Activated CD8-positive, alpha-beta memory T cell treated with anti-CD3 and anti-CD28 coated beads, Interleukin-2, amount 50 U/mL, for 48 hours (primary cell): ENCODE data around the gene GPX2.
"Not testable (repeated sequence)": the region's sequence is repeated elsewhere in the genome, so short reads cannot be mapped to it uniquely, and the experiment has no call there.

Source experiments
- DNase-seq: peaks from one replicate; pipeline ENCODE4 v3.0.0-alpha.2; 2020

Gene GPX2

GRCh38 chr14:64938972-64939816 is 3.4 kb downstream of the GPX2 start:
- no peak for DNase-seq

GRCh38 chr14:64937821-64938193 is 4.7 kb downstream of the GPX2 start:
- no peak for DNase-seq

GRCh38 chr14:64937171-64937820 is 5.2 kb downstream of the GPX2 start:
- no peak for DNase-seq

GRCh38 chr14:64935508-64935907 is 7.0 kb downstream of the GPX2 start:
- DNase-seq: no peak

DNA sequence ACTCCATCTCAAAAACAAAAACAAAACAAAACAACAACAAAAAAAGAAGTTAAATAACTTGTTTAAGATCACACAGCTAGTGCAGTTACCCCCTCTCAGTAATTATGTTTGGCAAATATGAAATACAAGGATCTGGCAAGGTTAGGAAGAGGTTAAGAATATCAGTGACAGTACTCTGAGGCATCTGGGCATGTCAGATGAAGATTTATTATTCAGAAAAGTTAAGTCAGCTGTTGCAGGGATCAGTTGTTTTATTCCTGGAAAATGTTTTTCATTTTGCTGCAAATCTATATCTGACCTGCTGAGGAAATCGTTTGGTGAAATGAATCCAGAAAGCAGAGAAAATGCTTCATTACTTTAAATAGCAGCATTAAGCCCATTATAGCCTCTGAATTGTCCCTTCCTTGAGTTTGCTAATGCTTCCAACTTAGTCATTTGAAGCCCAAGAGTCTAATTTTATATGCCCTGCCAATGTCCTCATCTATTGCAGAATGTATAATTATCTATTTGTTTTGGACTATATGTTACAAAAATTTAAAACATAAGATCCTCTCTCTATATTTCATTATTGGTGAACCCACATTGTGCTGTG is 8.1 kb downstream of the GPX2 start:
- no peak for DNase-seq

- DNase-seq: no peak
These were observed 10.3 kb downstream of the GPX2 start for GRCh38 chr14:64932231-64932630.

DNA sequence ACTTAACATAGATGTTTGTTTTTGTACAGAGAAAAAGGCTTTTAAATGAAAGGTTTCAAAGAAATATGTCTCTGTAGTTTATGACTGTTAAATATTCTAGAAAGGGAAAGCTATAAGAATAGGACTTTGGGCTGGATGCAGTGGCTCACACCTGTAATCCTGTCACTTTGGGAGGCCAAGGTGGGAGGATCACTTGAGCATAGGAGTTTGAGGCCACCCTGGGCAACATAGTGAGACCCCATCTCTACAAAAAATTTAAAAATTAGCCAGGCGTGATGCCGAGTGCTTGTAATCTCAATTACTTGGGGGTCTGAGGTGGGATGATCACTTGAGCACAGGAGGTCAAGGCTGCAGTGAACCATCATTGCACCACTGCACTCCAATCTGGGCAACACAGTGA is 11.4 kb downstream of the GPX2 start:
- no peak for DNase-seq

- no peak for DNase-seq
These were observed 12.3 kb downstream of the GPX2 start for GRCh38 chr14:64930085-64930843.

DNA sequence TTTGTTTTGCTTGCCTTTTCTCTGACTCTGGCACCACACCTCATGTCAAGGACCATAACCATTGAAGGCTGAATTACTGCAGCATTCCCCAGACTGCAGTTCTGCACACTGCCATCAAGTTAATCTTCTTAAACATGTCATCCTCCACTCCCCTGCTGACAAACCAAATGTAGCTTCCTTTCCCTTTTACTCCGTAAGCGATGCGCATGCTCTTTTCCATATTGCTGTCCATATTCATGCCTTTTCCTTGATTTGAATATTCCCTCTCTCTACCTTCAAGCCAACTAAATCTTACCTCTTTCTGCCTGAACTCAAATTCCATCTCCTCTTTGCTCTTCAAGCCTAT is 13.6 kb downstream of the GPX2 start:
- DNase-seq: no peak

DNA sequence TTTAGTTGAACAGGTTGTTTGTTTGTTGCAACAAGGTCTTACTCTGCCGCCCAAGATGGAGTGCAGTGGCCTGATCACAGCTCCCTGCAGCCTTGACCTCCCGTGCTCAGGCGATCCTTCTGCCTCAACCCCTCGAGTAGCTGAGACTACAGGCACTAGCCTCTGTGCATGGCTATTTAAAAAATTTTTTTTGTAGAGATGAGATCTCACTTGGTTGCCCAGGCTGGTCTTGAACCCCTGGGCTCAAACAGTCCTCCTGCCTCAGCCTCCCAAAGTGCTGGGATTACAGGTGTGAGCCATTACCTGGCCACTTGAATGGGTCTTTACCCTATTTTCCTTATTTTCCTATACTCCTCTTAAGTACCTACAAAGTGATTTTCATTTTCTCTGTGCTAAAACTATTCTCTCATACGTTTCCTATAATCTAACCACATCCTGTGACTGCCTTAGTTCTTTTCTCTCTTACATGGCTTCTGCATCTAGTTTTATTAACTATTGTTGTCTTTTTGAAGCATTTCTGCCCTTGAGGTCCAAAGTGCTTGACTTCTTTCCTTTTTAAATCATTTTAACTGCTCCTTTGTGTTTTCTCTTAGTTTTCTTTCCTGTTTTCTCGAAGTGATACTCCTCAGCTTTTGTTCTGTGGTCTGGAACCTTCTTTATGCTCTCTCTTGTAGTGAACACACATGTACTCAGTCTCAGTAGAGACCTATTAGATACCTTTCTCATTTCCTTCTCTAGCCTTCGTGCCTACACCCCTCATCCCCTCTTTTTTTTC is 14.1 kb downstream of the GPX2 start:
- no peak for DNase-seq

- no peak for DNase-seq
These were observed 15.5 kb downstream of the GPX2 start for GRCh38 chr14:64927031-64927430.

DNA sequence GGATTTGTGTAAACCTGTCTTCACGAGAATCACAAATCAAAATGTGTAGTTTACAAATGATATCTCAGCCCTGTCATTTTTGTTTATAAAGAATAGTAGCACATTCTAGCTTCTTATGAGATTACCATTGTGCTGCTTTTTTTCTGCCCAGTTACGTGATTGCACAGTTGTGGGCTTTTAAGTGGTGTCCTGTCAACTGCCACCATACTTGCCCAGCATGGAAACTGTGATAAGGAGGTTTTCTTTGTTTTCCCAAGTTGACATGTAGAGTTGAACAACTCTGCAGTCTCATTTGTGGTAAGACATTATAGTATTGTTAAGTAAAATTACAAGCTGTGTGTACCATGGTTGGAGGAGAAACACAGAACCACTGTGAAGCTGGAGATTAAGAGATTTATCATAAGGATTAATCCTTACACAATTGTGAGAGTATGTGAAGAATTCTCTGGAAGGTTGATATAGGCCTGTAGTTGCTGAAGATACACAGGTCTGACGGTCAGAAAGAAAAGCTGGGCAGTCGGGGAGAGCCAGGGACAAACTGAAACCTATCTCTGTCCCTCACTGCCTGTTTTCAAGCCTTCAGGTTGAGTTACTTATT is 16.0 kb downstream of the GPX2 start:
- no peak for DNase-seq

DNA sequence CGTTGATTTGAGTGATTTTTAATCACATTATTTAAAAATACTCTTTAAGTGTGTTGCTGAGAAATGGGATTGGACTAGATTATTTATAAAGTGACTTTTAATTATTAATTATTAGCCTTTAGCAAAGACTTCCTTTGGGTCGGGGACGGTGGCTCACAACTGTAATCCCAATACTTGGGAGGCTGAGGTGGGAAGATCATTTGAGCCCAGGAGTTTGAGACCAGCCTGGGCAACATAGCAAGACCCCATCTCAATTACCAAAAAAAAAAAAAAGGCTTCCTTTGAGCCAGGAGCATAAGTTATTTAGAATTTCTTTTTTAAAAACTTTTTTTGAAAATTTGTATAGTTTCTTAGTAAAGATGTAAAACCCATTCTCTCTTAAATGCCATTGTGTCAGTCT is 19.5 kb downstream of the GPX2 start:
- no peak for DNase-seq

DNA sequence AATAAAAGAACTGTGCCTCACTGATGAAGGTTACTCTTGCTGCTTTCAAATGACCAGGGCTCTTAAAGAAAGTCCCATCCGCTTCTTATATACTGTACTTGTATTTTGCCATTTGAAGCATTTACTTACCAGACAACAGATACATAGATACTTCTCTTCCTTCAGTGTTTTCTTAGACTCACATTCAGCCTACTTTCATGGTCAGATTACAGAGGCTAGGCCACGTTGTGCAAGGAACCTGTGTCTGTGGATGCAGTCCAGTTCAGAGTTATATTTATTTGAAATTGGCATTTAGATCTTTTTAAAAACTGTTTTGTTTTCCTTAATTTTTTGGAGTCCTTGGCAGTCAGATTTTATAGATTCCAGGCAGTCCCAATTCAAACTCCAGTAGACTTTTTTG is 22.1 kb downstream of the GPX2 start:
- no peak for DNase-seq

DNA sequence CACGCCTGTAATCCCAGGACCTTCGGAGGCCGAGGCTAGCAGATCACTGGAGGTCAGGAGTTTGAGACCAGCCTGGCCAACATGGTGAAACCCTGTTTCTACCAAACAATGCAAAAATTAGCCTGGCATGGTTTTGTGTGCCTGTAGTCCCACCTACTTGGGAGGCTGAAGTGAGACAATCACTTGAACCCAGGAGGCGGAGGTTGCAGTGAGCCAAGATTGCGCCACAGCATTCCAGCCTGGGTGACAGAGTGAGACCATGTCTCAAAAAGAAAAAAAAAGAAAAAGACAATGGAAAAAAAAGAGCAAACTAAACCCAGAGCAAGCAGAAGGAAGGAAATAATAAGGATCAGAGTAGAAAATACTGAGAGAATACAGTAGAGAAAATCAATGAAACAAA is 22.9 kb downstream of the GPX2 start:
- no peak for DNase-seq

DNA sequence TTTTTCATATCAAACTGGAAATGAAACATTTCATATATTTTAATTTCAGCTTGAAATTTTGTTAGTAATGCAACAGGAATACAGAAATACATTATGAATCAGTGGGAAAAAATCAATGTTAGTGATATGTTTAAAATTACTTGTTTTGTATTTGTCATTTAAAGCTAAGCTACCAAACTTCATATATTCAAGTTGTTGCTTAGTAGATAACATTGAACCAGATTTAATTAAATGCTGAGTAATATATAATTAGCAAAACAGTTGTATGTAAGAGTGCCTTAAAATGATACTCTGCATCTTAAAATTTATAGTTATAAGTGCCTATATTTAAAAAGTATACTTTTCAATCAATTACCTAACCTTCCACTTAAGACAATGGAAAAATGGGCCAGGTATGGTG is 23.3 kb downstream of the GPX2 start:
- no peak for DNase-seq

DNA sequence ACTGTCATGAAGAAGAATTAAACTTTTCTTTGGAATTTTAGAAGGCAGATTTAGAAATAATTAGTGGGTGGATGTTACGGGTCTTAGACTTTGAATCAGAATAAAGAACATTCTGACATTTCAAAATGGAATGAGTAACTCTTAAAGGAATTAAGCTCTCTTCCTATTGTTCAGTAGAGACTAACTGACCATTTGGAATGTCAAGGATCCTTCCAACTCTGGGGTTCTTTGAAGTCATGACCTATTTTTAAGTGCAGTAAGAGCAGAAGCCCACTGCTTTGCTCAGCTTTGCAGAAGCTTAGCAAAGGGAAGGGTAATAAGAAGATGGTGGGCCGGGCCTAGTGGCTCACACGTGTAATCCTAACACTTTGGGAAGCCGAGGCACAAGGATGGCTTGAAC is 24.3 kb downstream of the GPX2 start:
- DNase-seq: no peak

- no peak for DNase-seq
These were observed 26.7 kb downstream of the GPX2 start for GRCh38 chr14:64915797-64916196.

- no peak for DNase-seq
These were observed 27.5 kb downstream of the GPX2 start for GRCh38 chr14:64915029-64915424.

DNA sequence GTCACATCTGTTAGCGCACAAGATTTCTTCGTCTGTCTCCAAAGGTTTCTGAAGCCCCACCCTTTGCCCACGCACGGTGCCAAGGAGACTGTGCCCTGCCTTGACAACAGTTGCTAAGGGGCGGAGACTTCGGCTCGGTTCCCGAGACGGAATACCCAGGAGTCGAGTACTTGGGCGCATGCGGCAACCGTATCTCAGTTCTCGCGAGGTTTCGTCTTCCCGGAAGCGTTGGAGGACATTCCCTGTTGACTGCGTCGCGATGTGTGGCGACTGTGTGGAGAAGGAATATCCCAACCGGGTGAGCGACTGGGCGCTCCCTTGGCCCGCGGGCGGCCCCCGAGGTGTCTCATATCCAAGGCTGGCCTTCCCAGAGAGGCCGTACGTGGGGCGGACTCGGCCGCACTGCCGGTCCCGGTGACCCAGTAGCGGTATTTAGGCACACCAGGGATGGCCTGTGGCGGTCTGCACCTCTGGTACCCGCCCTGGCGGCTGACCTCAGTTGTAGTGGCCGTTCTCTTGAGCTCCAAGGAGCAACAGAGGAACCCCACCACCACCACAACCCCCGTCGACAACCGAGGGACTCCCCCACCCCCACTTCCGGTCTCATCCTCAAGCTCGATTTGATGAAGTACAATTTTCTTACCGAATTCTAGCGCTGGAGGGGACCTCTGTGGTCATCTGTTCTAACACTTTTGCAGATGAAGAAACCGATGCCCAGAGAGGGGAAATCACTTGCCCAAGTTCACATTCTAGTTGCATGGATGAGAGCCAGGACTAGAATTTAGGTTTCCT is 28.1 kb downstream of the GPX2 start, which contains the start of gene CHURC1:
Gene CHURC1 (plus strand): TSS at position 219 of the 792 bp plus-strand sequence. CDS start 41 bp downstream, at position 260.
- DNase-seq: peak; percentile 95

- DNase-seq: not testable (repeated sequence)
These were observed 29.1 kb downstream of the GPX2 start for GRCh38 chr14:64913477-64913876.
